GM12872 (cell line): ENCODE measurements around the gene LAMB4.

Experiments used
- TF ChIP-seq, protein P1 (sequence below): IDR thresholded peaks from 3 replicates; pipeline ENCODE4 v1.5.1; 2011; ENCODE audit warnings: low read depth, mild to moderate bottlenecking, low read length, moderate library complexity; ENCODE audit not compliant: insufficient read depth

LAMB4 gene

DNA sequence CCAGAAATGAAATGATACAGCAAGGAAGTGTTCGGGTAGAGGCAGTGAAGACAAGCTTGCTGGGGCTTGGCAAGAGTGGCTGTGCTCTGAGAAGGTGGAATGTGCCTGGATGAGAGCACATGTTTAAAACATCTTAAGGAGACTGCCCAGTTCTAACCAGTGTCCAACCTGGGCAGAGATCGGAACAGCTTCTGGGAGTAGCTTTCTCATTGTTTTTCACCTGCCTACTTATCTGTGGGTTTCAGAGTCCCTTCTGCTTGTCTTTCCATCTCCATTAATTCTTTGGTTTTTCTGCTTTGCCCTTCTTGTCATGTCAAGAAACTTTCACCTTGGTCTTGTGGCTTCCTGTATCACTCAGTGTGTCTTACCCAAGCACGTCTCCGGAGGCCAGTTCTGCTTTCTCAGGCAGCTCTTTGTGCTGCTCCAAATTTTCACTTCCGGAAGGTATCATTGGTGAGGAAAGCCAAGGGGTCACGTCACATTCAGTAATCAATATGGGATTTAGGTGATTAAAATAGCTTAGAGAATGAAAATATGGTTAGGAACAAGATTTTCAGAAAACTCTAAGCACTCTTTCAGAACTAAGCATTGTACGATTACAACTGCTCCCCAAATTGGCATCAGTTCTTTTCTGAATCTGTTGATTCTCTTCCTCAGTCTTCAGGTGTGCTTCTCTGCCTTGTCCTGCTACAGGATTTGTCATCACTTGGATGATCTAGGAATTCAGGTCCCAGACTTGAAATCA, 5.5 kb upstream of the LAMB4 start:
- TF ChIP-seq, protein P1, sequence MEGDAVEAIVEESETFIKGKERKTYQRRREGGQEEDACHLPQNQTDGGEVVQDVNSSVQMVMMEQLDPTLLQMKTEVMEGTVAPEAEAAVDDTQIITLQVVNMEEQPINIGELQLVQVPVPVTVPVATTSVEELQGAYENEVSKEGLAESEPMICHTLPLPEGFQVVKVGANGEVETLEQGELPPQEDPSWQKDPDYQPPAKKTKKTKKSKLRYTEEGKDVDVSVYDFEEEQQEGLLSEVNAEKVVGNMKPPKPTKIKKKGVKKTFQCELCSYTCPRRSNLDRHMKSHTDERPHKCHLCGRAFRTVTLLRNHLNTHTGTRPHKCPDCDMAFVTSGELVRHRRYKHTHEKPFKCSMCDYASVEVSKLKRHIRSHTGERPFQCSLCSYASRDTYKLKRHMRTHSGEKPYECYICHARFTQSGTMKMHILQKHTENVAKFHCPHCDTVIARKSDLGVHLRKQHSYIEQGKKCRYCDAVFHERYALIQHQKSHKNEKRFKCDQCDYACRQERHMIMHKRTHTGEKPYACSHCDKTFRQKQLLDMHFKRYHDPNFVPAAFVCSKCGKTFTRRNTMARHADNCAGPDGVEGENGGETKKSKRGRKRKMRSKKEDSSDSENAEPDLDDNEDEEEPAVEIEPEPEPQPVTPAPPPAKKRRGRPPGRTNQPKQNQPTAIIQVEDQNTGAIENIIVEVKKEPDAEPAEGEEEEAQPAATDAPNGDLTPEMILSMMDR: no peak

DNA sequence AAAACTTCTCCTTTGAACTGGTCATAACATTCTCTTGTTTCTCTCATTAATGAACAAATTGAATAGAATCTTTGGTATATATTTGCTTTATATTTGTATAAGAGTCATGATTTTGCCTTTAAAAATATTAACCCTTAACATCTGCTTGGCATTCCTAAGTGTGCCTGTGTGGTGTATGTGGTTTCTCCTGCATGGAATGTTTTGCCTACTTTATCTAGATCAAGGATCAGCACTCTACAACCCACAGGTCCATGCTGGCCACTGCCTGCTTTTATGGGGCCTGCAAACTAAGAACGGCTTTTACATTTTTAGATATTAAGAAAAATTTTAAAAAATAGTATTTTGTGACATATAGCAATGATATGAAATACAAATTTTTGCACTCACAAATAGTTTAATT, 4.3 kb upstream of the LAMB4 start:
- TF ChIP-seq, protein P1: no peak

GRCh38 chr7:108132551-108133265, 2.5 kb upstream of the LAMB4 start:
- TF ChIP-seq, protein P1: no peak

- TF ChIP-seq, protein P1: no peak
Measured at GRCh38 chr7:108129018-108129965, 869 bp downstream of the LAMB4 start.

GRCh38 chr7:108128514-108128913, 1.6 kb downstream of the LAMB4 start:
- TF ChIP-seq, protein P1: no peak

DNA sequence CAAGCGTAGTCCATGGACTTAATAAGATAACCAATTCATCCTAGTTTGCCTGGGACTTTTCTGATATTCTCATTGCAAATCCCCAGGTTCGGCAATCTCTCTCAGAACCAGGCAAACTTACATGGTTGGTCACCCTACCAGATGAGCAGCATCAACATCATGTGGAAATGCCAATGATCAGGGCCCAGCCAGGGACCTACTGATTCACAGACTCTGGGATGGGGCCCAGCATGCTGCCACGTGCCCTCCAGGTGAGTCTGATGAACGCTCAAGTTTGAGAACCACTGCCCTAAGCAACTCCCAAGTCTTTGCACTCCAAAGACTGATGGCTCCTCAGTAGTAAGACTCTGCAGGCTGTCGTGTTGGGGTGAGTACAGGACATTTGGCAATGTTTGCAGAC, 2.7 kb downstream of the LAMB4 start:
- TF ChIP-seq, protein P1: no peak

DNA sequence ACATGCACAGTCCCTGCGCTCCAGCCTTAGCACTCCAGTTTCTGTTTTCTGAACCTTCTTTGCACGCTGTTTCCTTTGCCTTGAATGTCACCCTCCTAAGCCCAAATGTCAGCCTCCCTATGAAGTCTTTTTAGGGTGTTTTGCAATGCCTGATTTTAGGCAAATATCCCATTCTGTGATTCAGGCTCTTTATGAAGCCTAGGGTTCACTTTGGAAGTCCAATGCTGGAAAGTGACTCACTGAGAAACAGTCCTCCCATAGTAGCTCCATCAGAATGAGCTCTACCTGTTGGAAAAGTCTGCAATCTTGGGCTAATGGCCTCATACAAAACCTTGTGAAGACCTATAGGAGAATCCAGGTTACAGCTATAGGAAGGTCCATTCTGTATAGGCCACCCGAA, 5.3 kb downstream of the LAMB4 start:
- TF ChIP-seq, protein P1: no peak
